Endothelial cell (in vitro differentiated cells): ENCODE measurements around the gene ZNF816. TPM values are rescaled to one million over a fixed set of nuclear protein-coding genes. Genes with fewer than 3 reads are reported as not detected.
A peak's percentile ranks its signal among the peaks of the same experiment; 100 is the strongest.

Experiments
- DNase-seq: peaks from one replicate; pipeline ENCODE4 v3.0.0; 2021; ENCODE audit warnings: low spot score
- H3K27ac Mint-ChIP-seq: one replicate; pipeline ENCODE4 v1.8.0; 2021; ENCODE audit warnings: mixed read lengths, inconsistent platforms; ENCODE audit not compliant: unreplicated experiment
- H3K27me3 Mint-ChIP-seq: one replicate; pipeline ENCODE4 v1.8.0; 2021; ENCODE audit warnings: mild to moderate bottlenecking, moderate library complexity, mixed read lengths, inconsistent platforms; ENCODE audit not compliant: unreplicated experiment
- H3K36me3 Mint-ChIP-seq: one replicate; pipeline ENCODE4 v1.8.0; 2021; ENCODE audit warnings: mild to moderate bottlenecking, low read depth, mixed read lengths, inconsistent platforms; ENCODE audit not compliant: unreplicated experiment
- H3K4me1 Mint-ChIP-seq: one replicate; pipeline ENCODE4 v1.8.0; 2021; ENCODE audit warnings: mild to moderate bottlenecking, mixed read lengths, inconsistent platforms; ENCODE audit not compliant: unreplicated experiment
- H3K4me3 Mint-ChIP-seq: one replicate; pipeline ENCODE4 v1.8.0; 2021; ENCODE audit warnings: mild to moderate bottlenecking, mixed read lengths, inconsistent platforms; ENCODE audit not compliant: unreplicated experiment
- H3K9me3 Mint-ChIP-seq: one replicate; pipeline ENCODE4 v1.8.0; 2021; ENCODE audit warnings: mixed read lengths, inconsistent platforms; ENCODE audit not compliant: unreplicated experiment
- total RNA-seq: library from RNA; stranded (reverse); fragmentation: NEBNext Ultra II Directional; extraction: Animal tissue kit (Norgen Biotek cat#: 25700); gene quantifications from one replicate; pipeline ENCODE4 v1.2.1, GENCODE V29; 2021; ENCODE audit not compliant: unreplicated experiment
- TF ChIP-seq, protein P1 (sequence below): fragments of 200-600 bp; sonication (generic); IDR thresholded peaks from one replicate; pipeline ENCODE4 v1.5.0; 2021; ENCODE audit warnings: antibody characterized with exemption; ENCODE audit not compliant: unreplicated experiment

The ZNF816 gene
- total RNA-seq, 1 donor from 2014 or later: 16.5 TPM

DNA sequence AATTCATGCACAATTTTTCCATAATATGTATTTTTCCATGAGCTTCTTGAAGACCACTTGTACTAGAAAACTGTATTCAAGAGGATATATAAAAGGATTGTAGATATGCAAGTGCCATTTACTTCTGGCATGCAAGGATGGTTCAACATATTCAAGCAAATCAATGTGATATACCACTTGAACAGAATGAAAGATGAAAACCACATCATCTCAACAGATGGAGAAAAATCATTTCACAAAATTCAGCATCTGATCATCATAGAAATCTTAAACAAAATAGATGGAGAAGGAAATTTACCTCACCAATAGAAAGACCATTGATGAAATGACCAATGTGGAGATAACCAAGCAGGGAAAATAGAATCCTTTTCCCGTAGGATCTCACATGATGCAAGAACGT lies 5.1 kb upstream of the ZNF816 start:
- peaks cover 3% of the 10 kb centered on the region for H3K27me3 Mint-ChIP-seq
- no peak for DNase-seq
- TF ChIP-seq, protein P1, sequence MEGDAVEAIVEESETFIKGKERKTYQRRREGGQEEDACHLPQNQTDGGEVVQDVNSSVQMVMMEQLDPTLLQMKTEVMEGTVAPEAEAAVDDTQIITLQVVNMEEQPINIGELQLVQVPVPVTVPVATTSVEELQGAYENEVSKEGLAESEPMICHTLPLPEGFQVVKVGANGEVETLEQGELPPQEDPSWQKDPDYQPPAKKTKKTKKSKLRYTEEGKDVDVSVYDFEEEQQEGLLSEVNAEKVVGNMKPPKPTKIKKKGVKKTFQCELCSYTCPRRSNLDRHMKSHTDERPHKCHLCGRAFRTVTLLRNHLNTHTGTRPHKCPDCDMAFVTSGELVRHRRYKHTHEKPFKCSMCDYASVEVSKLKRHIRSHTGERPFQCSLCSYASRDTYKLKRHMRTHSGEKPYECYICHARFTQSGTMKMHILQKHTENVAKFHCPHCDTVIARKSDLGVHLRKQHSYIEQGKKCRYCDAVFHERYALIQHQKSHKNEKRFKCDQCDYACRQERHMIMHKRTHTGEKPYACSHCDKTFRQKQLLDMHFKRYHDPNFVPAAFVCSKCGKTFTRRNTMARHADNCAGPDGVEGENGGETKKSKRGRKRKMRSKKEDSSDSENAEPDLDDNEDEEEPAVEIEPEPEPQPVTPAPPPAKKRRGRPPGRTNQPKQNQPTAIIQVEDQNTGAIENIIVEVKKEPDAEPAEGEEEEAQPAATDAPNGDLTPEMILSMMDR: no peak
- H3K36me3 Mint-ChIP-seq: peaks cover 36% of the 10 kb centered on the region
- no peaks in the 10 kb centered on the region for H3K9me3 Mint-ChIP-seq
- H3K4me1 Mint-ChIP-seq: peaks cover 9% of the 10 kb centered on the region
- H3K27ac Mint-ChIP-seq: no peak overlapping the region
- H3K4me3 Mint-ChIP-seq: peak overlapping the region; percentile 47

GRCh38 chr19:52963247-52963618 lies 552 bp upstream of the ZNF816 start:
- Mint-ChIP-seq H3K4me3 (peak overlapping the region; percentile 97), H3K27ac (peak overlapping the region; percentile 72), H3K4me1 (peaks cover 18% of the 10 kb centered on the region), H3K36me3 (peaks cover 31% of the 10 kb centered on the region), H3K9me3 (no peaks in the 10 kb centered on the region), H3K27me3 (peaks cover 13% of the 10 kb centered on the region)
- peak; percentile 26 for DNase-seq
- TF ChIP-seq, protein P1: no peak

- H3K4me1 Mint-ChIP-seq: peaks cover 18% of the 10 kb centered on the region
- H3K36me3 Mint-ChIP-seq: peaks cover 31% of the 10 kb centered on the region
- peak overlapping the region; percentile 95 for H3K27ac Mint-ChIP-seq
- H3K4me3 Mint-ChIP-seq: peak overlapping the region; percentile 97
- no peaks in the 10 kb centered on the region for H3K9me3 Mint-ChIP-seq
- H3K27me3 Mint-ChIP-seq: peaks cover 13% of the 10 kb centered on the region
- no peak for DNase-seq
- TF ChIP-seq, protein P1: no peak
Measured at GRCh38 chr19:52961981-52962380, 700 bp downstream of the ZNF816 start.

DNA sequence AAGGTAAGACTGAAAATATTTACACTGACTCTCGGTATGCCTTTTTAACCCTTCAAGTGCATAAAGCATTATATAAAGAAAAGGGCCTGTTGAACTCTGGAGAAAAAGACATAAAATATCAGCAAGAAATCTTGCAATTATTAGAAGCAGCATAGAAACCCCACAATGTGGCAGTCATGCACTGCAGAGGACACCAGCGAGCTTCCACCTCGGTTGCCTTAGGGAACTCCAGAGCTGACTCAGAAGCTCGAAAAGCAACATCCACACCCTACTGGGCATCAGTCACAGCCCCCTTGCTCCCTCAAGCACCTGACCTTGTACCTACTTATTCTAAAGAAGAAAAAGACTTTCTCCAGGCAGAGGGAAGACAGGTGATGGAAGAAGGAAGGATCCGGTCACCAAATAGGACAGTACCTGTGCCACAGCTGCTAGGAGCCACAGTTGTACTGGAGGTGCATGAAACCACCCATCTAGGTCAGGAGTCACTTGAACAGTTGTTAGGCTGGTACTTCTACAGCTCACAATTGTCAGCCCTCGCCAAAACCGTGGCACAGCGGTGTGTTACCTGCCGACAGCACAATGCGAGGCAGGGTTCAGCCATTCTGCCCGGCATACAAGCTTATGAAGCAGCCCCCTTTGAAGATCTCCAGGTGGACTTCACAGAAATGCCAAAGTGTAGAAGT lies 2.9 kb downstream of the ZNF816 start:
- Mint-ChIP-seq H3K36me3 (peaks cover 48% of the 10 kb centered on the region), H3K4me3 (no peak overlapping the region), H3K9me3 (no peaks in the 10 kb centered on the region), H3K4me1 (peaks cover 18% of the 10 kb centered on the region), H3K27ac (no peak overlapping the region), H3K27me3 (peaks cover 13% of the 10 kb centered on the region)
- TF ChIP-seq, protein P1: no peak
- DNase-seq: no peak

DNA sequence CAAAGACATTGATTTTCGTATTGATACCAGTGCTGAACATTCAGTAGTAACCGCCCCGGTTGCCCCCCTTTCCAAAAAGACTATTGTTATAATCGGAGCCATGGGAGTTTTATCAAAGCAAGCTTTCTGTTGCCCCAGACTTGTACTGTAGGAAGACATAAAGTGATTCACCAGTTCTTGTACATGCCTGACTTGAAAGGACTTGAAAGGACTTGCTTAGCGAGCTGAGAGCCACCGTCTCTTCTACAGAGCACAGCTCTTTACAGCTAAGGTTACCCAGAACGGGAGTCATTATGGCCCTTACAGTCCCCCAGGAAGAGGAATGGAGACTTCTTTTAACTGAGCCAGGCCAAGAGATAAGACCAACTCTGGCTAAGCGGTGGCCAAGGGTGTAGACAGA lies 5.1 kb downstream of the ZNF816 start:
- peaks cover 10% of the 10 kb centered on the region for H3K27me3 Mint-ChIP-seq
- H3K27ac Mint-ChIP-seq: no peak overlapping the region
- H3K4me3 Mint-ChIP-seq: peak overlapping the region; percentile 74
- H3K4me1 Mint-ChIP-seq: peaks cover 8% of the 10 kb centered on the region
- DNase-seq: no peak
- TF ChIP-seq, protein P1: no peak
- no peaks in the 10 kb centered on the region for H3K9me3 Mint-ChIP-seq
- H3K36me3 Mint-ChIP-seq: peaks cover 60% of the 10 kb centered on the region
